NOMO-1 treated with DMSO at 0.1 percent for 48 hours (cell line): ENCODE data around the gene IFIT1.
"Not testable (repeated sequence)": the region's sequence is repeated elsewhere in the genome, so short reads cannot be mapped to it uniquely, and the experiment has no call there.

ENCODE experiments used
- DNase-seq: peaks from one replicate; lab custom pipeline; 2025; ENCODE audit not compliant: unreplicated experiment; lab: John Stamatoyannopoulos, UW

IFIT1 gene

GRCh38 chr10:89395141-89395540, 2.7 kb downstream of the IFIT1 start:
- DNase-seq: no peak

GRCh38 chr10:89398003-89398749, 5.8 kb downstream of the IFIT1 start:
- DNase-seq: no peak

GRCh38 chr10:89399956-89400355, 7.5 kb downstream of the IFIT1 start:
- no peak for DNase-seq

GRCh38 chr10:89403043-89403442, 10.6 kb downstream of the IFIT1 start:
- no peak for DNase-seq

DNA sequence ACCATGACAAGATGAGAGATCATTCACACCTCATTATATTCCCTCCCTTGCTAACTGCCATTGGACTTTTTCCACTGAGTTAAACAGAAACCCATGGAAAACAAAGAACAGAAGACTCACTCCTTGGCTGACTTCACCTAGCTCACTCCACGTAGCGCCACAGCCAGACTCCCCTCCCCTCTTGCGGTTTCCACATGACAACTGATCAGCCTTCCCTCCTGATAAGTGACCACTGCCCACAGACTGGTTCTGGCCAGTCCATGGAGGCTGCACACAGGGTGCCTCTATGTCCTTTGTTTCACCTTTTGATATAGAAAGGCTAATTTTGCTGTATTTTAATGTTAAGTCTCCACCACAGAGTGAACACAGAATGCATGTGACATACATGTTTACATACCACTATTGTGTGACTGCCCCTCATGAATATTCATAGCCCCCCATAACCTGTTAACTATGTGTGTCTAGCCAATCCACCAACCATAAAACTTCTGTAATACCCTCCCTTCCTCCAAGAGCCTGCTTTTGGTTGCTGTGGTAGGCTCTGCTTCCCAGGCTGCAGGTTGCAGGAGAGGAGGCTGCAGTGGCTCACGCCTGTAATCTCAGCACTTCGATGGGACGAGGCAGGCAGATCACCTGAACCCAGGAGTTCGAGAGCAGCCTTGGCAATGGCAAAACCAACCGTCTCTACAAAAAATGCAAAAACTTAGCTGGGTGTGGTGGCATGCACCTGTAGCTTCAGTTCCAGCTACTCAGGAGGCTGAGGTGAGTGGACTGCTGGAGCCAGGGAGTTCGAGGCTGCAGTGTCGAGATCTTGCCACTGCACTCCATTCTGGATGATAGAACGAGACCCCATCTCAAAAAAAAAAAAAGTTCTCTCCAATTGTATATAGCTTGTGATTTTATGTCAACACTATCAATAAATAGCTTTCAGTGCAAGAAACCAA, 12.0 kb downstream of the IFIT1 start:
- DNase-seq: no peak

- DNase-seq: not testable (repeated sequence)
These were observed 13.8 kb downstream of the IFIT1 start for GRCh38 chr10:89406178-89406577.

DNA sequence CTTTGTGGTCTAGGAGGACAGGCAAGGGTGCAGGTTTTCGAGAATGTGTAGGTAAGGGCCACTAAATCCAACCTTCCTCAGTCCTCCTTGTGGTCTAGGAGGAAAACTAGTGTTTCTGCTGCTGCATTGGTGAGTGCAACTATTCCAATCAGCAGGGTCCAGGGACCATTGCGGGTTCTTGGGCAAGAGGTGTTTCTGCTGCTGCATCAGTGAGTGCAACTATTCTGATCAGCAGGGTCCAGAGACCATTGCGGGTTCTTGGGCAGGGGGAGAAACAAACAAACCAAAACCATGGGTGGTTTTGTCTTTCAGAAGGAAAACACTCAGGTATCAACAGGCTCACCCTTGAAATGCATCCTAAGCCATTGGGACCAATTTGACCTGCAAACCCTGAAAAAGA, 15.4 kb downstream of the IFIT1 start:
- not testable (repeated sequence) for DNase-seq

GRCh38 chr10:89409282-89409681, 16.9 kb downstream of the IFIT1 start:
- DNase-seq: not testable (repeated sequence)

GRCh38 chr10:89410551-89410950, 18.1 kb downstream of the IFIT1 start:
- DNase-seq: not testable (repeated sequence)

DNA sequence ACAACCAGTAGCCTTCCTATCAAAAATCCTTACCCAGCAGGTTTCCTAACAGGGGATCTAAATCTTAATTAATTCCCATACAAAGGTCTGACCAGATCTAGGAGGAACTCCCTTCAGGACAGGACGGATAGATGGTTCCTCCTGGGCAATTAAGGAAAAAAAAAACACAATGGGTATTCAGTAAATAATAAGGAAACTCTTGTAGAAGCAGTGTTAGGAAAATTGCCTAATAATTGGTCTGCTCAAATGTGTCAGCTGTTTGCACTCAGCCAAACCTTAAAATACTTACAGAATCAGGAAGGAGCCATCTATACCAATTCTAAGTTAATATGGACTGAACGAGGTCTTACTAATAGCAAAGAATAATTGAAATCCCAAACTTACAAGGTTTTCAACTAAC, 18.7 kb downstream of the IFIT1 start:
- DNase-seq: not testable (repeated sequence)

GRCh38 chr10:89412276-89412675, 19.9 kb downstream of the IFIT1 start:
- DNase-seq: not testable (repeated sequence)

- DNase-seq: no peak
These were observed 21.0 kb downstream of the IFIT1 start for GRCh38 chr10:89413398-89413912.

- DNase-seq: peak; percentile 78
These were observed 21.9 kb downstream of the IFIT1 start, which contains the start of gene IFIT5 for GRCh38 chr10:89414146-89414878. IFIT5 (plus strand) TSS chr10:89414568; CDS start chr10:89414799, 231 bp downstream.

DNA sequence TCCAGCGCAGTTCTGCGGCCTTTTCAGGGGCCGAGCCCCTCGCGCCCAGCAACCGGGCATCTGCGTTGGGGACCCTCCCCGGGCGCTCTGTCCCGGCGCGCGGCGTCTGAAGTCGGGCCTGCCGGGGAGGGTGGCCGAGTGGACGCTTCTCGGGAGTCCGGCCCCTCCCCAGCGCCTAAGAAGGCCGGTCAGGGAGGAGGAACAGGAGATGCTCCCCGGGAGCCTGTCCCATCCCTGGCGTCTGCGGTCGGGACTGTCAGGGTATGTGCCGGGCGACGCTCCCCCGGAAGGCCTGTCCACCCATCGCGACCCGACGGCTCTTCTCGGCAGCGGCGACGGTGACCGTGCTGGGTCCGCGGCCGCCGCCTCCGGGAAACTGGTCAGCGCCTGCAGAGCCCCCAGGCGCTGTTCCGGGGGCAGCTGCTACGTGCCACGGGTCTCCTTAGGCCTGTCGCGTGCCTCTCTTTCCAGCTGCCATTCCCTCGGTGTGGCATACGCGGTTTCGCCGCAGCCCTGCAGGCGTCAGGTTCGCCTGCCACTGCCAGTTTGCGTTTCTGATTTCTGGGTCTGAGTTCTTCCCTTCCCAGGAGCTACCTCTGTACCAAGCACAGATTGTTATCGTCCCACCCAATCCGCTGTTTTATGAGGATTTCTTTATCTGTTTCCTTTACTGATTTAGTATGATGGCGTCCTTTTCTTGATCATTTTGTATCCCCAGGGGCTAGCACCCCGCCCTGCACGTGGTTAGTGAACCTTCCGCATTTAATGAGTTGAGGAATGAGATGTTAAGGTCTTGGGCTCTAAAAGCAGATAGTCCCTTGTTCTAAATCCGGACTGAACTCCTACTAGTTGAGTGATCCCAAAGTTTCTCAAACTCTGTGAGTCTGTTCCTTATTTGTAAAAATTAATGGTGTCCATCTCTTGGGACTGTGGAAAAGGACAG, 22.7 kb downstream of the IFIT1 start:
- peak; percentile 22 for DNase-seq

- no peak for DNase-seq
These were observed 24.0 kb downstream of the IFIT1 start for GRCh38 chr10:89416465-89416864.

- DNase-seq: no peak
These were observed 27.1 kb downstream of the IFIT1 start for GRCh38 chr10:89419548-89419947.

DNA sequence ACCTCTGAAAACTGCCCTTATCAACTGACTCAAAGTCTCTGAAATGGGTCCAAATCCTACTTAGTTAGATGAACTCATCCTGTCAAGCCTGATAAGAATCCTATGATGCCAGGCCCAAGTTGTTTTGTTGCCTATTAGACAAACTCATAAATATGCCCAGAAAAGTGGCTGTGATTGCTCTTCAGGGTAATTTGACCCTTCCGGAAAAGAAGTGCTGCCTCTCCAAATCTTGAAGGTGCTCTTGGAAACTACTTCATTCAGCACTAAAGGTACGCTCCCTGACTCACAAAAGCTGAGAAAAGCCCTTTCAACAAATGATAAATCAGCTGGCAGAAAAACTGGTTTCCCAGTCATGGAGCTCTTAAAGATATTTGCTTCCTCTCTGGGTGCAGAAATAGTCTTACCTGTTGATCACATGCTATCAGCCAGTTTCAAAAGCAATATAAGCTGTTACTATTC, 28.6 kb downstream of the IFIT1 start:
- DNase-seq: no peak

- DNase-seq: no peak
These were observed 32.6 kb downstream of the IFIT1 start for GRCh38 chr10:89425000-89425399.

- DNase-seq: peak; percentile 39
These were observed 33.9 kb downstream of the IFIT1 start for GRCh38 chr10:89426230-89426868.
